Brain microvascular endothelial cell (primary cell): ENCODE results near the gene PPFIA3.

ENCODE experiments used
- DNase-seq: peaks from one replicate; pipeline ENCODE4 v3.0.0-alpha.2; 2020
- H3K27ac ChIP-seq: fragments of 250-450 bp; sonication (Bioruptor Pico); 2 replicates; pipeline ENCODE4 v1.5.1; 2020; ENCODE audit warnings: mild to moderate bottlenecking, moderate library complexity
- H3K27me3 ChIP-seq: fragments of 250-450 bp; sonication (Bioruptor Pico); replicated peaks from 2 replicates; pipeline ENCODE4 v1.5.1; 2020; ENCODE audit warnings: mild to moderate bottlenecking
- H3K36me3 ChIP-seq: fragments of 250-450 bp; sonication (Bioruptor Pico); replicated peaks from 2 replicates; pipeline ENCODE4 v1.5.1; 2020; ENCODE audit warnings: mild to moderate bottlenecking
- H3K4me3 ChIP-seq: 2 replicates; pipeline ENCODE4 v1.5.1; 2011; ENCODE audit warnings: low read depth, mild to moderate bottlenecking, control low read depth, low read length, moderate library complexity
- in situ Hi-C: cut with HindIII; loops from 2 replicates; pipeline ENCODE4 v1.10.0; 2017; ENCODE audit warnings: low sequenced_read_pairs, low pct_ligation_motif_present
- TF ChIP-seq, protein P1 (sequence below): IDR thresholded peaks from 2 replicates; pipeline ENCODE4 v1.5.1; 2011; ENCODE audit warnings: low read depth, mild to moderate bottlenecking, moderate library complexity, low read length, control low read depth, inconsistent platforms; ENCODE audit errors: missing control alignments

The PPFIA3 gene

DNA sequence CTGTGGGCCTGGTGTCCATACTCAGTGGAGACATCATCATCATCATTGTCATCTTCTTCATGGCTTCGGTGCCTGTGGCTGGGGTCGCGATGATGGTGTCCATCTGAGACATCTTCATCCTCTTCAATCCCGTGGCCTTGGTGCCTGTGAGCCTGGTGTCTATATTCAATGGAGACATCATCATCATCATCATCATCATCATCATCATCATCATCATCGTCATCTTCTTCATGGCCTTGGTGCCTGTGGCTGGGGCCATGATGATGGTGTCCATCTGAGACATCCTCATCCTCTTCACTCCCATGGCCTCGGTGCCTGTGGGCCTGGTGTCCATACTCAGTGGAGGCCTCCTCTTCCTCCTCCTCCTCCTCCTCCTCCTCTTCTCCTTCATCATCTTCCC, 34.9 kb downstream of the PPFIA3 start:
- Histone ChIP-seq H3K36me3 (no peaks in the 10 kb centered on the region), H3K27me3 (no peaks in the 10 kb centered on the region), H3K27ac (no peak overlapping the region), H3K4me3 (no peak overlapping the region)
- in situ Hi-C loops, result no loop called here
- TF ChIP-seq, protein P1, sequence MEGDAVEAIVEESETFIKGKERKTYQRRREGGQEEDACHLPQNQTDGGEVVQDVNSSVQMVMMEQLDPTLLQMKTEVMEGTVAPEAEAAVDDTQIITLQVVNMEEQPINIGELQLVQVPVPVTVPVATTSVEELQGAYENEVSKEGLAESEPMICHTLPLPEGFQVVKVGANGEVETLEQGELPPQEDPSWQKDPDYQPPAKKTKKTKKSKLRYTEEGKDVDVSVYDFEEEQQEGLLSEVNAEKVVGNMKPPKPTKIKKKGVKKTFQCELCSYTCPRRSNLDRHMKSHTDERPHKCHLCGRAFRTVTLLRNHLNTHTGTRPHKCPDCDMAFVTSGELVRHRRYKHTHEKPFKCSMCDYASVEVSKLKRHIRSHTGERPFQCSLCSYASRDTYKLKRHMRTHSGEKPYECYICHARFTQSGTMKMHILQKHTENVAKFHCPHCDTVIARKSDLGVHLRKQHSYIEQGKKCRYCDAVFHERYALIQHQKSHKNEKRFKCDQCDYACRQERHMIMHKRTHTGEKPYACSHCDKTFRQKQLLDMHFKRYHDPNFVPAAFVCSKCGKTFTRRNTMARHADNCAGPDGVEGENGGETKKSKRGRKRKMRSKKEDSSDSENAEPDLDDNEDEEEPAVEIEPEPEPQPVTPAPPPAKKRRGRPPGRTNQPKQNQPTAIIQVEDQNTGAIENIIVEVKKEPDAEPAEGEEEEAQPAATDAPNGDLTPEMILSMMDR, result no peak
- no peak for DNase-seq

DNA sequence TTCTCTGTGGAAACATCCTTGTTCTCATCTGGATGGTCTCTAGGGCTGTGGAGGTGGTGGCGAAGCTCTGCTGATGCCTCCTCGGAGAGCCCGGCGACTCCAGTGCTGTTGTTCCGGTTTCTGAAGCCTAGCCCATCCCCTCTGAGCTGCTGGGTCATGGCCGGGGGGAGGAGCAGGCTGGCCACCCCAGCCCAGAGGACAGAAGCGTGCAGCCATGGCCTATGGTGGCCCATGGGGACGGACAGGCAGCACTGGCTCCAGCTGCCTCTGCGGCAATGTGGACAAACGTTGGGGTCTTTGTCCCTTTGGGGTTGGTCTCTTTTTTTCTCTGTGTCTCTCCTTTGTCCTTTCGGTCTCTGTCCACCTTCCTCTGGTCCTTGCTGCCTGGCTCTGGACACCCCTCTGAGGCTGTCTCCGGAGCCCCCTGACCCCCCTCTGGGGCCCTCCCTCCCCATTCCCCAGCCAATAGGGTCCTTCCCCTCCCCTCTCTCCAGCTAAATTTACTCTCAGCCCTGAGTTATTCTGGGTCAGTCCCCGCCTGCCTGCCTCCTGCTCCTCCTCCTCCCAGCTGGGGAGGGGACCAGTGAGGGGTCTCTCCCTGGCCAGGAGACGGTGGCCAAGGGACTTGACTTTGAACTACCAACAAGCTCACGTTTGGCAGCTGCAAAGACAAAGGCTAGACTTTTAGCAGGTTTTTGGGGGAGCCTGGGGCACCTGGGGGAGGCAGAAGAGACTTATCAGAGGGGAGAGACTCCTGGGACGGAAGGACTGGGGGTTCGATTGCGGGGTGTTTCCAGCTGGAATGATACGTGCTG, 35.9 kb downstream of the PPFIA3 start, which contains the start of gene HRC:
HRC (minus strand) TSS at position 392 of the 815 bp plus-strand sequence; CDS start at position 233, 159 bp downstream.
- no peak for DNase-seq
- no peaks in the 10 kb centered on the region for H3K27me3 ChIP-seq
- H3K27ac ChIP-seq, result no peak within 1 kb of the TSS
- TF ChIP-seq, protein P1, result no peak
- H3K36me3 ChIP-seq, result no peaks in the 10 kb centered on the region
- in situ Hi-C loops, result no loop called here
- H3K4me3 ChIP-seq, result no peak within 1 kb of the TSS

DNA sequence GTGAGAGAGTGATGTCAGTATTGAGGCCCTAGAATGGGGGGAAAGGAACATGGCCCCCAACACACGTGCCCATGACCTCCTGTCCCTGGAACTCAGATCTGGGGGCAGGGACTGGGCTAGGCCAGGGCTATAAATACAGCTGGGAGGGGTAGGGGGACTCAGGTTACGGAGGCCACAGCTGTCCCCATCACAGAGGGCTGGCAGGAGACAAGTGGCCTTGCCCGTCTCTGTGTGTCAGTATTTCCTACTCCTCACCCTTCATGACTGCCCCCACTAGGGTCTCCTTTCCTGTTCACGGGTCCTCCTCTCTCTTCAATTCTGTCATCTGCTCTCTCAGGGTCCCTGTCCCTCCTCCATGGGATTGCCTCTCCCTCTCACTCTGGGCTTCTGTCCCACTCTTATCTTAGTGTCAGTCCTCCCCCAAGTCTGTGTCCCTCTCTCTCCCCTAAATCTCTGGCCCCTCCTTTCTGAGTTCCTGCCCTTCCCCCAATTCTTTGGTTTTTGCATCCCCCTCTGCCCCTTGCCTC, 36.5 kb downstream of the PPFIA3 start:
- no peaks in the 10 kb centered on the region for H3K36me3 ChIP-seq
- in situ Hi-C loops, result no loop called here
- TF ChIP-seq, protein P1, result no peak
- no peaks in the 10 kb centered on the region for H3K27me3 ChIP-seq
- no peak for DNase-seq
- no peak overlapping the region for H3K27ac ChIP-seq
- H3K4me3 ChIP-seq, result no peak overlapping the region

DNA sequence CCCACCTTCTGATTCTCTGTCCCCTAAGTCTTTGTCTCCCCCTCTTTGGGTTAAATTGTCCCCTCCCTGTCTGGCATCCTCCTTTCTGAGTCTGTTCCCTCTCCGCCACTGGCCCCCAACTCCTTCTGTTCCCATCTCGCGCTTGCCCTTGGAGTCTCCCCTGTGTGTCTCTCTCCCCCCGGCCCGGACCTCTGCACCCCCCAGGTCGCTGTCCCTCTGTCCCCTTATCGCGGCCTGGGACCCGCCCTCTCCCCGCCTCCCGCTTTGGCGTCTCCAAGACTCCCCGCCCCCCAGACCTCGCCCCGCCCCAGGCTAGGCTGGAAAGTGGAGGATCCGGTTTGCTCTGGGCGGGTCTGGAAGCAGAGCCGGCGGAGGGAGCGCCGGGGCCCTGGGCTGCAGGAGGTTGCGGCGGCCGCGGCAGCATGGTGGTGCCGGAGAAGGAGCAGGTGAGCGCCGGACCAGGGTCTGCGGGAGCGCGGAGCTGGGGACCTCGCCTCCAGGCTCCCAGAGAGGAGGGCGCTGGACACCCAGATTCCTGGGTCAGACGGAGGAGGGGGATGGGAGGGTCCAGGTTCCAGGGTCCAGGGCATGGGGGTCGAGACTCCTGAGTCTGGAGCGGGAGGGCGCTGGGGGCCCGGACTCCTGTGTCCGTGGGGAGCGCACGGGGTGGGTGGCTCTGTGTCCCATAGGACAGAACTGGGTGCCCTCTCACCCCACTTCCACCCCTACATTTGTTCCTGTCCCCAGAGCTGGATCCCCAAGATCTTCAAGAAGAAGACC, 38.3 kb downstream of the PPFIA3 start, which contains the start of gene TRPM4:
TRPM4 (plus strand) TSS at position 348 of the 780 bp plus-strand sequence; CDS start at position 423, 75 bp downstream.
- TF ChIP-seq, protein P1, result no peak
- in situ Hi-C loops, result no loop called here
- peaks cover 2% of the 10 kb centered on the region for H3K36me3 ChIP-seq
- H3K4me3 ChIP-seq, result peak within 1 kb of the TSS; percentile 92
- no peaks in the 10 kb centered on the region for H3K27me3 ChIP-seq
- H3K27ac ChIP-seq, result peak within 1 kb of the TSS; percentile 28
- peak; percentile 74 for DNase-seq

DNA sequence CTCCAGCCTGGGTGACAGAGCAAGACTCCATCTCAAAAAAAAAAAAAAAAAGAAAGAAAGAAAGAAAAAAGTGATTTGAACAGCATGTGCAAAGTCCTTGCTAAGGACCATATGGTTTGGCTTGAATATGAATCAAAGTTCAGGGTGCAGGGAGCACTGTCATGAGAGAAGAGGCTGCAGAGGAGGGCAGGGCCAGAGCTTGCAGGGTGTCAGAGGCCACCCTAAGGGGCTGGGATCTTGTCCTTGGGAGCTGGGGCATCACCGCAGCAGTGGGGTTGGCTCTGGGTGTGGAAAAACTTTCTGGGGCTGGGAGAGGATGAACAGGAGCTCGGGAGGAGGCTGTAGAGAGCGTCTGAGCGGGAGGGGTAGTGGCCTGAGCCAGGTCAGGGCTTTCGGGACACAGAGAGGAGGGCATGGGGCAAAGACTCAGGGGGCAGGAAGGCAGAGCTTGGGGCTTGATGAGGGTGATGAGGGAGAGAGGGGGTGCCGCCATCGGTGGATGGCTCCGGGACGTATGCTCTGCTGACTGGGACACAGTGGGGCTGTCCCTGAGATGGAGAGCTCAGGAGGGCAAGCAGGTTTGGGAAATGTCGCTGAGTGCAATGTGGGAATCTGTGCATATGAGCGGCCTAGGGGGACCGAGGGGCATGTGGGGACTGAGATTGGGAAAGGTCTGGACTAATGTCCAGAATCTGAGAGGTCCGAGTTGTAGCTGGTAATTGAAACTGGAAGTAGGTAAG, 41.3 kb downstream of the PPFIA3 start:
- Histone ChIP-seq H3K4me3 (no peak overlapping the region), H3K36me3 (peaks cover 2% of the 10 kb centered on the region), H3K27me3 (no peaks in the 10 kb centered on the region), H3K27ac (no peak overlapping the region)
- TF ChIP-seq, protein P1, result no peak
- in situ Hi-C loops, result no loop called here
- DNase-seq, result no peak
